KOPT-K1 (cell line): Measurements from ENCODE around the gene RCN1.
"Not testable (repeated sequence)": the region's sequence is repeated elsewhere in the genome, so short reads cannot be mapped to it uniquely, and the experiment has no call there.

ENCODE experiments used
- H3K27ac ChIP-seq: fragments of 200-600 bp; sonication (generic); 2 replicates; pipeline ENCODE4 v1.5.1; 2016; ENCODE audit warnings: antibody characterized with exemption, mild to moderate bottlenecking, low read depth, low read length; ENCODE audit not compliant: poor library complexity, severe bottlenecking
- H3K36me3 ChIP-seq: fragments of 200-600 bp; sonication (generic); 2 replicates; pipeline ENCODE4 v1.5.1; 2017; ENCODE audit warnings: antibody characterized with exemption, mild to moderate bottlenecking, low read length, moderate library complexity; ENCODE audit not compliant: insufficient read depth
- H3K9me3 ChIP-seq: fragments of 200-600 bp; sonication (generic); 2 replicates; pipeline ENCODE4 v1.5.1; 2017; ENCODE audit warnings: antibody characterized with exemption, low read length, mild to moderate bottlenecking; ENCODE audit not compliant: insufficient read depth, poor library complexity, severe bottlenecking

Gene RCN1

DNA sequence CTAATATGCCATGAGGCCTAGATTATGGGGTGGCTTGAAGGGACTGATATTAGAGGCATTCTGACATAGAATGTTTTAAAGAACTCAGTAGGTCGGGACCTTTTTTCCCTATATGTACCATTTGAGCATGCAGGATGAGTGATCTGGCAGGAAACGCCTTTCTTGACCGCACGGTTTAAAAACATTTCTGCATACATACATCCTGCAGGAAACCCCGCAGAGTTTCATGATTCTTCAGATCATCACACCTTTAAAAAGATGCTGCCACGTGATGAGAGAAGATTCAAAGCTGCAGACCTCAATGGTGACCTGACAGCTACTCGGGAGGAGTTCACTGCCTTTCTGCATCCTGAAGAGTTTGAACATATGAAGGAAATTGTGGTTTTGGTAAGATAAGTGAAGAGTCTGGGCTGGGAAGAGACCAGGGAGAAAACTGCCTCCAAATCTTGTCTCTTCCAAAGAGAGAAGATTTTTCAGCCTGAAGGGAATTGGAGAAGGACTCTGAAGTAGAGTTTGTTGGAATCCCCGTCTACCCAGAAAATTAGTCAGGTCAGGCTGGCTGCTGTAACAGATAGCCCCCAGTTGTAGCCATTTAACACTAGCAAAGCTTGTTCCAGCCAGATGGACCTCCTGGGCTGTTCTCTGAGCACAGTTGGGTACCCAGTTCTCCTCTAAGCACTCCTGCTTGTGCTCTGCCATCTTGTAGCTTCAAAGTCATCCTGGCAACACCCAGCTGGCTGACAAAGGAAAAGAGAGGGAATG lies 7.4 kb downstream of the RCN1 start:
- no peaks in the 10 kb centered on the region for H3K9me3 ChIP-seq
- no peak overlapping the region for H3K27ac ChIP-seq
- peaks cover 79% of the 10 kb centered on the region for H3K36me3 ChIP-seq

DNA sequence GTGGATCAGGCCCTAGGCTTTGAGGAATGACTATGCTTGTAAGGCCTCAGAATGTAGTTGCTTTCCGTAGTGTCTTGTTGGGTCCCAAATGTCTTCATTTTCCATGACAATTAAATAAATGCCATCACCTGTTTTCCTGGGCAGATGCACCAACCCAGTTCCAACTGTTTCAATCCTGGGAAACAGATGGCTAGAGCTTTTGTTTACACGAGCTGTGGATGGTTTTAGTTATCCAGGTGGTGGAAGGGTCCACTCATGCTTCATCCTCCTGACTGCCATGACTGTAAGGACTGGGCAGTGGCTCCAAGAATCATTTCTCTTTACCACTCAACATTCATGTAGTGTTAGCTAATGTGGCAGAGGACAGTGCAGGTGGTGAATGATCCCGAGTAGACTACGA lies 8.6 kb downstream of the RCN1 start:
- H3K27ac ChIP-seq = no peak overlapping the region
- H3K9me3 ChIP-seq = no peaks in the 10 kb centered on the region
- H3K36me3 ChIP-seq = peaks cover 90% of the 10 kb centered on the region

DNA sequence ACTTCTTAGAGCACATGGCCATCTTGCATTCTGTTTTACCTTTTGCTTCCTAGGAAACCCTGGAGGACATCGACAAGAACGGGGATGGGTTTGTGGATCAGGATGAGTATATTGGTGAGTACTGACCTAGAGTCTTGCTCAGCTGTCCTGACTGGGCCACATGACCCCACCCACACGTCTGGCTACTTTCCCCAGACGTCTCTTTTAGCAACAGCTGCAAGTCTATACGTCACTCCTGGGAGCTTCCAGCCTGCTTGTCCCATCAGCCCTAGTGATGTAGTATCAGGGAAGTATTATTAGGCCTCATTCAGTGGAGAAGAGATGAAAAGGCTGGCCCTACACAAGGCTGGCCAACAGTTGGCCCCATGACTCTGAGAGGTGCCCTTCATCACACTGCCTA lies 9.6 kb downstream of the RCN1 start:
- Histone ChIP-seq H3K27ac (no peak overlapping the region), H3K9me3 (no peaks in the 10 kb centered on the region), H3K36me3 (peaks cover 97% of the 10 kb centered on the region)

DNA sequence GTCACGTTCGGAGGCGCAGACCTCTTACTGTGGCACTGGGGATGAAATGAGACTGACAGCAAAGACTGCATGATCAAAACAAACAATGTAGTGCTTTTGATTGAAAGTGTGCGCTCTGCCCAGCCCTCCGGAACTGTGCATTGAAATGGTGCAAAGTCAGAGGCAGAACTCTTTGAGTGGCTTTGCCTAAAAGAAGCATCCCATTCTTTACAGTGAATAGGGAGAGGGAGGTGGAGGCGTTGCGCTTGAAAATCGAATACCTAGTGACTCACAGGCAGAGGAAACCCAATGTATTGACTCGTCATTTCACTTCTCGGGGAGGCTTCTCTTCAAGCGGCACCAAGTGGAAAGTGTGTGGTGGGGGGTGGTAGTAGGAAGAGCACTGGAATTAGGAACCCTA lies 10.9 kb downstream of the RCN1 start:
- no peak overlapping the region for H3K27ac ChIP-seq
- H3K9me3 ChIP-seq = no peaks in the 10 kb centered on the region
- peaks cover 97% of the 10 kb centered on the region for H3K36me3 ChIP-seq

DNA sequence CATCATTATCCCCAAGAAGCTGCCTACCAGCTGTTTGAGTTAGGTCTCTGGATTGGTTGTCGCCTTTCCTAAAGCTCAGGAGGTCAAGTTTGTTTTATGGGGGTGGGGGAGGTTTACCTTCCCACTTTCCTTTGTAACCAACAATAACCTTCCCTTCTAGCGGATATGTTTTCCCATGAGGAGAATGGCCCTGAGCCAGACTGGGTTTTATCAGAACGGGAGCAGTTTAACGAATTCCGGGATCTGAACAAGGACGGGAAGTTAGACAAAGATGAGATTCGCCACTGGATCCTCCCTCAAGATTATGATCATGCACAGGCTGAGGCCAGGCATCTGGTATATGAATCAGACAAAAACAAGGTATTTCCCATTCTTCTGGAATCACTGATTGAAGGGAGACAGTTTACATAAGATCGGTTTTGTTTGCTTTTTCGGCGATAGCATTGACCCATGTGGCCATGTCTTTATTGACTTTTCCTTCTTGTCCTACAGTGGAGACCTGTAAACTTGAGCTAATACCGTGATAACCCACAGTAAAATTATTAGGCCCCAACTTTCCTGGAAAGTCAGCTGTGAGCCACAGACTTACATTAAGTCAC lies 12.3 kb downstream of the RCN1 start:
- H3K27ac ChIP-seq, H3K9me3 ChIP-seq: not testable (repeated sequence)
- peaks cover 83% of the 10 kb centered on the region for H3K36me3 ChIP-seq

DNA sequence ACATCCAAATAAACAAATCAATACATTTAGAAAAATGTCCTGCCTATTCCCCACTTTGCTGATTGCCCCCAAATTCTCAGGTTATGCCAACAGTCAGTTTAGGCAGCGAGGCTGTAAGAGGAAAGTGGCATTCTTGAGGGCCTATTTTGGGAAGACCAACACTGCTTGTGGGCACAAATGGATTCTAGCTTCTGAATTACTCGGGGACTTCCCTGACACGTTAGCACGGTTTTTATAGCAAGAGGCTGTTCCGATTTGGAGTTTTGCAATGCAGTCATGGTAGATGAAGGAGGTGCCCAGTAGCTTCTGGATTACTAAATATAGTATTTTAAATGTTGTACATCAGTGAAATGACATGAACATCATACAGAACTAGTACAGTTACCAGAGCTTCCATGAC lies 13.1 kb downstream of the RCN1 start:
- H3K36me3 ChIP-seq = peaks cover 76% of the 10 kb centered on the region
- H3K27ac ChIP-seq = no peak overlapping the region
- H3K9me3 ChIP-seq = no peaks in the 10 kb centered on the region

DNA sequence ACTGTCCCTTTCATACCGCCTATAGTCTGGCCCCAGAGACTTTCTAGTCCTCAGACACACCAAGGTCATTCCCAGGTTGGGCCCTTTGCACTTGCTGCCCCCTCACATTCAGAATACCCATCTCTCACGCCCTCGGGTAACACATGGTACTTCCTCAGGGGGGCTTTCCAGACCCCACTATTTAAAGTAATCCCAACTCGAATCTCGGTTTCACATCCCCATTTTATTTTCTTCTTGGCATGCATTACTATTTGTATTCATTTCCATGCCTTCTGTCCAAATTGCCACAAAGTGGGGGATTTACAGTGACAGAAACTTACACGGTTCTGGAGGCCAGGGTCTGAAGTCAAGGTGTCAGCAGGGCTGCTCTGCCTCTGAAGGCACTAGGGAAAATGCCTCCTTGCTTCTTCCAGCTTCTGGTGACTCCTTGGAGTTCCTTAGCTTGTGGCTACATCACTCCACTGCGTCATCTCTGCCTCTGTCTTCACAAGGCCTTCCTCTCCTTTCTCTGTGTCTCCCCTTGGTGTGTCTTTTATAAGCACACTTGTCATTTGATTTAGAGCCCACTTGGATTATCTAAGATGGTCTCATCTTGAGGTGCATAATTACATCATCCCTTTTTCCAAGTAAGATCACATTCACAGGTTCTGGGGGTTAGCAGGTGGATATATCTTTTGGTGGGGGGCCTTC lies 15.1 kb downstream of the RCN1 start:
- peaks cover 55% of the 10 kb centered on the region for H3K36me3 ChIP-seq
- no peaks in the 10 kb centered on the region for H3K9me3 ChIP-seq
- no peak overlapping the region for H3K27ac ChIP-seq

DNA sequence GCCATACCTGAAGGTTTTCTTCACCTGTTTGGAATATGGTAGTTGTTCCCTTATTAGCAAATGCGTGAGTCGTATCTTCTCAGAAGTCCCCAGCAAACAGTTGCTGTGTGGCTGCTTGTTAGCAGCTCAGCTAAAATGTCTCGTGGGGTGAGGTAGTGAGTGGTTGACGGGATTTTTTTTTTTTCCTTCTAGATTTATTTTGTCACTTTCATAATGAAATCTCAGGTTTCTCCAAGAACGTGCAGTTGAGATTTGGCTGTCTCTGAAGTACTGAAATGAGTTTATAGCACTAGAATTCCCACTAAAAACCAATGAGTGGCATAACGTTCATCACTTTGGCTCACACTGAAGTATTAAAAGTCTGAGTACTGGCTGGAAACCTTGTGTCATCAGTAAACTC lies 16.8 kb downstream of the RCN1 start:
- Histone ChIP-seq H3K27ac (no peak overlapping the region), H3K9me3 (no peaks in the 10 kb centered on the region), H3K36me3 (peaks cover 39% of the 10 kb centered on the region)

DNA sequence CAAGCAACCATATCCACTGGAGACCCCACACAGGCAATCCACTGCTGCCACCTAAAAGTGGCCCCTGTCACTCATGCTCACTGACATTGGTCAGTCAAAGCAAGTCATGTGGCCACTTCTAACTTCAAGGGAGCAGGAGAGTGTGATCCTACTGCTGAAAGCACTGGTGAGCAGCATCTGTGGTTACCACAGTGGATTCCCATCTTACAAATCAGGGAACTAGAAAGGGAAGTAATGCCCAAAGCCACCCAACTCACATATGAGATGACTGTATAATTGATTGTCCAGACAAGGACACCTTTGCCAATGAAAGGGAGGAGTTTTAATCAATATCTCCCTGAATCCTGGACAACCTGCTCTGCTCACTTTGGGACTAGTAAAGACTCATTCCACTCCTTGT lies 17.7 kb downstream of the RCN1 start:
- Histone ChIP-seq H3K9me3 (no peaks in the 10 kb centered on the region), H3K27ac (no peak overlapping the region), H3K36me3 (peaks cover 30% of the 10 kb centered on the region)

DNA sequence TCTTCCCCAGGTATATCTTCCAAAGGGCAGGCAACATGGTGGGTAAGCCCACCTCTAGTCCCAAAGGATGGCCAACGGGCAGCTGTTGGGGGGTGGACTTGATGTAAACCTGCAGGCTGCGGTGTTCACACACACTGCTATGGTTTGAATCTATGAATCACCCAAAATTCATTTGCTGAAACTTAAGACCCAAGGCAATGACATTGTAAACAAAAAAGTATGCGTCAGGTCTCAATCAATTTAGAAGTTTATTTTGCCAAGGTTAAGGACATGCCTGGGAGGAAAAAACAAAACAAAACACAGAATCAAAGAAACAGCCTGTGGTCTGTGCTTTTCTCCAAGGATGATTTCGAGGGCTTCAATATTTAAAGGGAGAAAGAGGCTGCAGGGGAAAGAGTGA lies 18.3 kb downstream of the RCN1 start:
- Histone ChIP-seq H3K36me3 (peaks cover 24% of the 10 kb centered on the region), H3K27ac (no peak overlapping the region), H3K9me3 (no peaks in the 10 kb centered on the region)

DNA sequence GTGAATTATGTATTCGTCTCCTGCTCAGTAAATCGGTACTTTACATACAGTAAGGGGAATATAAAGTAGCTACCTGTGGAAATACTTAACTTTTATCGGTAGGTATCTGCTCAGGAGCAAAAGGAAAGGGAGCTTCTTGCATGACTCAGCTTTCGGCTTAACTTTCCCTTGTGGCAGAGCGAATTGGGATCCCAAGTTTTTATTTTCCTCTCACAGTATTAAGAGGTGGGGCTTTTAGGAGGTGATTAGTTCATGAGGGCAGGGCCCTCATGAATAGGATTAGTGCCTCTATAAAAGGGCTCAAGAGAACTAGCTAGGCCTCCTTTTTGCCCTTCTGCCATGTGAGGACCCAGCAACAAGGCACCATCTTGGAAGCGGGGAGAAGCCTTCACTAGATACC lies 18.7 kb downstream of the RCN1 start:
- Histone ChIP-seq H3K9me3 (no peaks in the 10 kb centered on the region), H3K27ac (no peak overlapping the region), H3K36me3 (peaks cover 22% of the 10 kb centered on the region)

DNA sequence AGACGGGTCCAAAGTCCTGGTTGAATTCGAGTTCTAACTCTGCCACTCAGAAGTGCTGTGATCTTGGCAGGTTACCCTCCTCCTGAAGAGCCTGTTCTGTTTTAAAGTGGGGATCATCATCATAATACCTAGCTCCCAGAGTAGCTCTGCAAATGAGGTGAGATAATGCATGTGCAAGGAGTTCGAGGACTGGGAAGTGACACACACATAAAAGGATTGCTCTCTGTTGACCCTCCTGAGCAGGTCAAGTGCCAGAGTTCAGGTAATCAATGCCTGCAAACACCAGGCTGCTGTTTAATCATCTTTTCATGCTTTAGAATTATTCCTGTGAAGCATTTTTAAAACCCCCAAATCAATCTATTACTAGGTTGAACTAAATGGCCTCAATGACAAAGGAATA lies 19.9 kb downstream of the RCN1 start:
- H3K9me3 ChIP-seq = no peaks in the 10 kb centered on the region
- peaks cover 10% of the 10 kb centered on the region for H3K36me3 ChIP-seq
- no peak overlapping the region for H3K27ac ChIP-seq

DNA sequence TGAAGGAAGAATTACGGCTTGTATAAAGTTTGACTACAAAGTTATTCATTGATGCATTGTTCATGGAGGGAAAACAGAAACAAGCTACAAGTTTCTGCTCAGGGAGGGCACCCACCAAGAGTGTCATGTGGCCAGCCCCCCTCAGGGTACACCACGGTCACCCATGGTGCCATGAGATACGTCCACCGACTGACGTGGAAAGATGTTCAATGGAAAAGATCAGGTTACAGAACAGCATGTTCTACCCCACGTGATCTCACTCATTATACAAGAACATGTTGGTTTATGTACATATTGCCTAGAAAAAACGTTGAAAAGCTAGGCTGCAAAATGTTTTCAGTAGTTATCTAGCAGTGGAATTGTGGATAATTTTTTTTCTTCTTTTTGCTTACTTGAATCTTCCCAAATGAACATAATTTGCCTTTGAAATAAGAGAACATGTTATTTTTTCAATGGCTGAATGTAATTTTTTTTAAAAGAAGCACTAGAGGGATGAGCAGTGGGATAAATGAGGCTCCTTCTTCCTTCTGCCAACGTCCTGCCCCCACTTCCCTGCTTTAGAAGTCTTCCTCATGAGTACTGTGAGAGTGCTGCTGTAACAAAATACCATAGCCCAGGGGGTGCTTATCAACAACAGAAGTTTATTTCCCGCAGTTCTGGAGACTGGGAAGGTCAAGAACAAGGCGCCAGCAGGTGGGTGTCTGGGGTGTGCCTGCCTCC lies 22.5 kb downstream of the RCN1 start:
- Histone ChIP-seq H3K9me3 (no peaks in the 10 kb centered on the region), H3K27ac (no peak overlapping the region), H3K36me3 (no peaks in the 10 kb centered on the region)

DNA sequence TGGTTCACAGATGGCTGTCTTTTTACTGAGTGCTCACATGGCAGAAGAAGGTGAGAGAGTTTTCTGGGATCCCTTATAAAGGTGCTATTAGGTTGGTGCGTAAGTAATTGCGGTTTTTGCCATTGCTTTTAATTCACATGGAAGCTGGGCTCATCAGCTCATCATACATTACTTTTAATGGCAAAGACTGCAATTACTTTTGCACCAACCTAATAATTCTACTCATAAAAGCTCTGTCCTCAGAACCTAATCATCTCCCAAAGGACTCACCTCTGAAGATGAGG lies 23.0 kb downstream of the RCN1 start:
- Histone ChIP-seq H3K36me3 (no peaks in the 10 kb centered on the region), H3K9me3 (no peaks in the 10 kb centered on the region), H3K27ac (no peak overlapping the region)

DNA sequence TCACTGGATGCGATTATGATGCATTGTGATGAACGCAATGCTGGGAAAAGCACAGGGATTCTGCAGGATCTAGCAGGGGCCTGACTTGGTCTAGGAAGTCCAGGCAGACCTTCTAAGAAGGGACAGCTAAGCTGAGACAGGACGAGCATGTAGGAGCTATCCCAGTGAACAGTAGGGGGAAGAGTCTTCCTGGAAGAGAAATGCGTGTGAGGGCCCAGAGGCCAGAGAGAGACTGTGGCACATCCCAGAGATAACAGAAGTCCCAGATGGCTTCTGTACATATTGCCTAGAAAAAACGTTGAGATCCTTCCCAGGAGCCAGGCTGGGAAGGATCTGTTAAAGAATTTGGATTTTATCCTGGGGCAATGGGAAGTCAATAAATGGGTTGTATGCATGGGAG lies 24.6 kb downstream of the RCN1 start:
- H3K9me3 ChIP-seq = peaks cover 10% of the 10 kb centered on the region
- H3K36me3 ChIP-seq = no peaks in the 10 kb centered on the region
- H3K27ac ChIP-seq = no peak overlapping the region
